K562 (cell line): ENCODE results near the gene MLC1.

Experiments used
- EZH2 ChIP-seq: IDR thresholded peaks from 2 replicates; pipeline ENCODE4 v1.6.1; 2012; ENCODE audit warnings: low read depth, mild to moderate bottlenecking, inconsistent platforms, low read length, borderline replicate concordance
- HNRNPLL ChIP-seq: fragments of 200-400 bp; formaldehyde crosslinking; IDR thresholded peaks from 2 replicates; pipeline ENCODE4 v1.6.1; 2017; ENCODE audit warnings: low read length, low read depth, mild to moderate bottlenecking; ENCODE audit not compliant: poor library complexity, severe bottlenecking
- MCM3 ChIP-seq: fragments of 450-650 bp; IDR thresholded peaks from 2 replicates; pipeline ENCODE4 v1.6.1; 2016
- MXI1 ChIP-seq: IDR thresholded peaks from 2 replicates; pipeline ENCODE4 v1.6.1; 2011; ENCODE audit warnings: low read depth, mild to moderate bottlenecking, improper control_type of control experiment, low read length
- NR2C2 ChIP-seq, 2 experiments: fragments of 200-800 bp in 1 of 2; sonication (Bioruptor generic) in 1 of 2; sonication (generic) in 1 of 2; formaldehyde crosslinking in 1 of 2; IDR thresholded peaks; 2 replicates each; pipeline versions ENCODE4 v1.6.1 to v1.8.0; 2016 to 2022; ENCODE audit warnings: mild to moderate bottlenecking in 1 of 2, missing compliant biosample characterization in 1 of 2, missing genetic modification characterization in 1 of 2, missing genetic modification reagents in 1 of 2
- RNF2 ChIP-seq: sonication (generic); IDR thresholded peaks from 2 replicates; pipeline ENCODE4 v1.6.1; 2016
- SMC3 ChIP-seq: conservative IDR thresholded peaks from 2 replicates; pipeline ENCODE4 v1.6.1; 2011; ENCODE audit warnings: low read depth, low read length, improper control_type of control experiment; ENCODE audit not compliant: insufficient read depth
- ZNF324 ChIP-seq: fragments of 250-450 bp; sonication (Bioruptor Pico); IDR thresholded peaks from 2 replicates; pipeline ENCODE4 v1.4.0; 2020; ENCODE audit warnings: mild to moderate bottlenecking
- TF ChIP-seq, protein P1 (sequence below), 3 experiments: IDR thresholded peaks in 2 of 3; conservative IDR thresholded peaks in 1 of 3; 2 replicates each; pipeline ENCODE4 v1.5.1; 2011 to 2012; ENCODE audit warnings: low read length in 3 of 3, mild to moderate bottlenecking in 3 of 3, control low read depth in 2 of 3, improper control_type of control experiment in 1 of 3, inconsistent platforms in 1 of 3, low read depth in 1 of 3, mixed read lengths in 1 of 3, moderate library complexity in 1 of 3; ENCODE audit not compliant: insufficient read depth in 2 of 3
- TF ChIP-seq, protein P2 (sequence below): fragments of 150-350 bp; conservative IDR thresholded peaks from 2 replicates; pipeline ENCODE4 v1.6.1; 2014; ENCODE audit warnings: low read length
- TF ChIP-seq, protein P3 (sequence below): fragments of 450-650 bp; IDR thresholded peaks from 2 replicates; pipeline ENCODE4 v1.6.1; 2016; ENCODE audit warnings: mild to moderate bottlenecking
- TF ChIP-seq, protein P4 (sequence below): fragments of 150-350 bp; IDR thresholded peaks from 2 replicates; pipeline ENCODE4 v1.6.1; 2014; ENCODE audit warnings: low read depth, mild to moderate bottlenecking, low read length, borderline replicate concordance

DNA sequence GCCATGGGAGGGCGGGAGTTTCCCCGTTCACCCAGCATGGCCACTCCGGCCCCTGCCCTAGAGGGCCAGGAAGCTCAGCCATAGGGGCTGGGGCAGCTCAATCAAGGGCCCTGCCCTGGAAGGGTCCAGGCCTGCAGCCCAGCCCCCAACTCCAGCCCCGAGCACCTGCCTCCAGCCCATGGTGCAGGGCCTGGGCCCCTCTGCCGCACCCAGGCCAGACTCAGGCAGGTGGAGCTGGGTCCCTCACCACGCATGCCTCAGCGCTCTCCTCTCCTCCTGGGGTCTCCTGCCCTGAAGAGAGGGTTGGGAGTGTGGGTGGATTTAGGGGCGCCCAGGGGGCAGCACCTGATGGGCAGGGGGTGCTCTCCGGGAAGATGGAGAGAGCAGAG lies 13.1 kb downstream of the MLC1 start:
- TF ChIP-seq RNF2 (no peak), MCM3 (no peak), SMC3 (no peak), MXI1 (no peak), EZH2 (no peak), NR2C2 (CRISPR knock-in tag; IDR thresholded peaks at IDR 0.05) (no peak), NR2C2 (tag; IDR thresholded peaks at IDR 0.05) (no peak), HNRNPLL (no peak), ZNF324 (CRISPR knock-in tag) (no peak)
- TF ChIP-seq, protein P1, sequence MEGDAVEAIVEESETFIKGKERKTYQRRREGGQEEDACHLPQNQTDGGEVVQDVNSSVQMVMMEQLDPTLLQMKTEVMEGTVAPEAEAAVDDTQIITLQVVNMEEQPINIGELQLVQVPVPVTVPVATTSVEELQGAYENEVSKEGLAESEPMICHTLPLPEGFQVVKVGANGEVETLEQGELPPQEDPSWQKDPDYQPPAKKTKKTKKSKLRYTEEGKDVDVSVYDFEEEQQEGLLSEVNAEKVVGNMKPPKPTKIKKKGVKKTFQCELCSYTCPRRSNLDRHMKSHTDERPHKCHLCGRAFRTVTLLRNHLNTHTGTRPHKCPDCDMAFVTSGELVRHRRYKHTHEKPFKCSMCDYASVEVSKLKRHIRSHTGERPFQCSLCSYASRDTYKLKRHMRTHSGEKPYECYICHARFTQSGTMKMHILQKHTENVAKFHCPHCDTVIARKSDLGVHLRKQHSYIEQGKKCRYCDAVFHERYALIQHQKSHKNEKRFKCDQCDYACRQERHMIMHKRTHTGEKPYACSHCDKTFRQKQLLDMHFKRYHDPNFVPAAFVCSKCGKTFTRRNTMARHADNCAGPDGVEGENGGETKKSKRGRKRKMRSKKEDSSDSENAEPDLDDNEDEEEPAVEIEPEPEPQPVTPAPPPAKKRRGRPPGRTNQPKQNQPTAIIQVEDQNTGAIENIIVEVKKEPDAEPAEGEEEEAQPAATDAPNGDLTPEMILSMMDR (IDR thresholded peaks at IDR 0.05 in 2 of 3, conservative IDR thresholded peaks at IDR 0.05 in 1 of 3; ENCODE audit: insufficient read depth in 2 of 3, low read depth in 1 of 3, low read length in 3 of 3): no peak
- TF ChIP-seq, protein P2, sequence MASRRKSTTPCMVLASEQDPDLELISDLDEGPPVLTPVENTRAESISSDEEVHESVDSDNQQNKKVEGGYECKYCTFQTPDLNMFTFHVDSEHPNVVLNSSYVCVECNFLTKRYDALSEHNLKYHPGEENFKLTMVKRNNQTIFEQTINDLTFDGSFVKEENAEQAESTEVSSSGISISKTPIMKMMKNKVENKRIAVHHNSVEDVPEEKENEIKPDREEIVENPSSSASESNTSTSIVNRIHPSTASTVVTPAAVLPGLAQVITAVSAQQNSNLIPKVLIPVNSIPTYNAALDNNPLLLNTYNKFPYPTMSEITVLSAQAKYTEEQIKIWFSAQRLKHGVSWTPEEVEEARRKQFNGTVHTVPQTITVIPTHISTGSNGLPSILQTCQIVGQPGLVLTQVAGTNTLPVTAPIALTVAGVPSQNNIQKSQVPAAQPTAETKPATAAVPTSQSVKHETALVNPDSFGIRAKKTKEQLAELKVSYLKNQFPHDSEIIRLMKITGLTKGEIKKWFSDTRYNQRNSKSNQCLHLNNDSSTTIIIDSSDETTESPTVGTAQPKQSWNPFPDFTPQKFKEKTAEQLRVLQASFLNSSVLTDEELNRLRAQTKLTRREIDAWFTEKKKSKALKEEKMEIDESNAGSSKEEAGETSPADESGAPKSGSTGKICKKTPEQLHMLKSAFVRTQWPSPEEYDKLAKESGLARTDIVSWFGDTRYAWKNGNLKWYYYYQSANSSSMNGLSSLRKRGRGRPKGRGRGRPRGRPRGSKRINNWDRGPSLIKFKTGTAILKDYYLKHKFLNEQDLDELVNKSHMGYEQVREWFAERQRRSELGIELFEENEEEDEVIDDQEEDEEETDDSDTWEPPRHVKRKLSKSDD: no peak
- TF ChIP-seq, protein P3, sequence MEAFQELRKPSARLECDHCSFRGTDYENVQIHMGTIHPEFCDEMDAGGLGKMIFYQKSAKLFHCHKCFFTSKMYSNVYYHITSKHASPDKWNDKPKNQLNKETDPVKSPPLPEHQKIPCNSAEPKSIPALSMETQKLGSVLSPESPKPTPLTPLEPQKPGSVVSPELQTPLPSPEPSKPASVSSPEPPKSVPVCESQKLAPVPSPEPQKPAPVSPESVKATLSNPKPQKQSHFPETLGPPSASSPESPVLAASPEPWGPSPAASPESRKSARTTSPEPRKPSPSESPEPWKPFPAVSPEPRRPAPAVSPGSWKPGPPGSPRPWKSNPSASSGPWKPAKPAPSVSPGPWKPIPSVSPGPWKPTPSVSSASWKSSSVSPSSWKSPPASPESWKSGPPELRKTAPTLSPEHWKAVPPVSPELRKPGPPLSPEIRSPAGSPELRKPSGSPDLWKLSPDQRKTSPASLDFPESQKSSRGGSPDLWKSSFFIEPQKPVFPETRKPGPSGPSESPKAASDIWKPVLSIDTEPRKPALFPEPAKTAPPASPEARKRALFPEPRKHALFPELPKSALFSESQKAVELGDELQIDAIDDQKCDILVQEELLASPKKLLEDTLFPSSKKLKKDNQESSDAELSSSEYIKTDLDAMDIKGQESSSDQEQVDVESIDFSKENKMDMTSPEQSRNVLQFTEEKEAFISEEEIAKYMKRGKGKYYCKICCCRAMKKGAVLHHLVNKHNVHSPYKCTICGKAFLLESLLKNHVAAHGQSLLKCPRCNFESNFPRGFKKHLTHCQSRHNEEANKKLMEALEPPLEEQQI: no peak
- TF ChIP-seq, protein P4, sequence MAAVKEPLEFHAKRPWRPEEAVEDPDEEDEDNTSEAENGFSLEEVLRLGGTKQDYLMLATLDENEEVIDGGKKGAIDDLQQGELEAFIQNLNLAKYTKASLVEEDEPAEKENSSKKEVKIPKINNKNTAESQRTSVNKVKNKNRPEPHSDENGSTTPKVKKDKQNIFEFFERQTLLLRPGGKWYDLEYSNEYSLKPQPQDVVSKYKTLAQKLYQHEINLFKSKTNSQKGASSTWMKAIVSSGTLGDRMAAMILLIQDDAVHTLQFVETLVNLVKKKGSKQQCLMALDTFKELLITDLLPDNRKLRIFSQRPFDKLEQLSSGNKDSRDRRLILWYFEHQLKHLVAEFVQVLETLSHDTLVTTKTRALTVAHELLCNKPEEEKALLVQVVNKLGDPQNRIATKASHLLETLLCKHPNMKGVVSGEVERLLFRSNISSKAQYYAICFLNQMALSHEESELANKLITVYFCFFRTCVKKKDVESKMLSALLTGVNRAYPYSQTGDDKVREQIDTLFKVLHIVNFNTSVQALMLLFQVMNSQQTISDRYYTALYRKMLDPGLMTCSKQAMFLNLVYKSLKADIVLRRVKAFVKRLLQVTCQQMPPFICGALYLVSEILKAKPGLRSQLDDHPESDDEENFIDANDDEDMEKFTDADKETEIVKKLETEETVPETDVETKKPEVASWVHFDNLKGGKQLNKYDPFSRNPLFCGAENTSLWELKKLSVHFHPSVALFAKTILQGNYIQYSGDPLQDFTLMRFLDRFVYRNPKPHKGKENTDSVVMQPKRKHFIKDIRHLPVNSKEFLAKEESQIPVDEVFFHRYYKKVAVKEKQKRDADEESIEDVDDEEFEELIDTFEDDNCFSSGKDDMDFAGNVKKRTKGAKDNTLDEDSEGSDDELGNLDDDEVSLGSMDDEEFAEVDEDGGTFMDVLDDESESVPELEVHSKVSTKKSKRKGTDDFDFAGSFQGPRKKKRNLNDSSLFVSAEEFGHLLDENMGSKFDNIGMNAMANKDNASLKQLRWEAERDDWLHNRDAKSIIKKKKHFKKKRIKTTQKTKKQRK: no peak
